HG02973 (cell line): Measurements from ENCODE around the gene CCDC85C.

Experiments
- ATAC-seq: cut with Tn5 transposase; IDR thresholded peaks from one replicate; pipeline ENCODE4 v1.9.1; 2021; ENCODE audit warnings: moderate library complexity; ENCODE audit not compliant: unreplicated experiment

CCDC85C gene

GRCh38 chr14:99560922-99561683 lies 42.9 kb downstream of the CCDC85C start:
- no peak for ATAC-seq

- ATAC-seq: no peak
Observed at GRCh38 chr14:99560403-99560802, 43.6 kb downstream of the CCDC85C start.

GRCh38 chr14:99559286-99559990 lies 44.6 kb downstream of the CCDC85C start:
- ATAC-seq: no peak

GRCh38 chr14:99556134-99556791 lies 47.7 kb downstream of the CCDC85C start:
- no peak for ATAC-seq

GRCh38 chr14:99554757-99555531 lies 49.1 kb downstream of the CCDC85C start:
- no peak for ATAC-seq

GRCh38 chr14:99554184-99554583 lies 49.8 kb downstream of the CCDC85C start:
- no peak for ATAC-seq

GRCh38 chr14:99552572-99553216 lies 51.3 kb downstream of the CCDC85C start:
- ATAC-seq: no peak

- ATAC-seq: no peak
Observed at GRCh38 chr14:99552021-99552553, 51.9 kb downstream of the CCDC85C start.

GRCh38 chr14:99551034-99551922 lies 52.7 kb downstream of the CCDC85C start:
- no peak for ATAC-seq

- ATAC-seq: no peak
Observed at GRCh38 chr14:99550387-99550992, 53.5 kb downstream of the CCDC85C start.

GRCh38 chr14:99549684-99550083 lies 54.3 kb downstream of the CCDC85C start:
- no peak for ATAC-seq

- no peak for ATAC-seq
Observed at GRCh38 chr14:99548871-99549515, 55.0 kb downstream of the CCDC85C start.

- no peak for ATAC-seq
Observed at GRCh38 chr14:99548255-99548654, 55.8 kb downstream of the CCDC85C start.

GRCh38 chr14:99546234-99546879 lies 57.6 kb downstream of the CCDC85C start:
- ATAC-seq: no peak

GRCh38 chr14:99545586-99545985 lies 58.4 kb downstream of the CCDC85C start:
- ATAC-seq: no peak

GRCh38 chr14:99544991-99545390 lies 59.0 kb downstream of the CCDC85C start:
- ATAC-seq: no peak

GRCh38 chr14:99543985-99544384 lies 60.0 kb downstream of the CCDC85C start:
- ATAC-seq: no peak

- no peak for ATAC-seq
Observed at GRCh38 chr14:99543370-99543769, 60.6 kb downstream of the CCDC85C start.
